ENCODE results near the gene SH3PXD2A. TPM values are rescaled to one million over a fixed set of nuclear protein-coding genes. Genes with fewer than 3 reads are reported as not detected.
"Not testable (repeated sequence)": the region's sequence is repeated elsewhere in the genome, so short reads cannot be mapped to it uniquely, and the experiment has no call there.

Gene SH3PXD2A
- total RNA-seq, 1 experiment from 2014 or later: 54.9 TPM

DNA sequence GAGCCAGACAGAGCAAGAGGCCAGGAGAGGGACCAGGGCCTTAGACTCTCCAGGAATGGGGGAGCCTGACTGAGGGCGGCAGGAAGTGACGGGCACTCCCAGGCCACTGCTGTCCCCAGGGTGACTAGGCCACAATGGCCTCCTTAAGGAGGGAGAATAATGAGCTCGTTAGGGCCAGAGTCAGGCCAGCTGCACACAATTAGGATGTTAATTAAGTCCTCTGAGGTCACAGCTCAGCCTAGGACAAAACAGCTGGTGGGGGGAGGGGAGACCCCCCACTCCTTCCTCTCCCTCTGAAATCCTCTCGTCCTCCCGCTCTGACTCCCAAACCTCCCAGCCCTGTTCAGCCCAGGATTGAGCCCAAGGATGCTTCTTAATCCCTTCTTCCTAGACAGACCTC, 218.9 kb downstream of the SH3PXD2A start:
- Histone ChIP-seq H3K36me3 (ENCODE audit: insufficient read depth, low read length, poor library complexity, severe bottlenecking) (no peaks in the 10 kb centered on the region), H3K4me1 (ENCODE audit: insufficient read depth, low read length, poor library complexity, severe bottlenecking) (no peaks in the 10 kb centered on the region), H3K27ac (ENCODE audit: low read depth, low read length, poor library complexity, severe bottlenecking) (no peak overlapping the region), H3K27me3 (replicated peaks; ENCODE audit: insufficient read depth, low read depth, low read length, poor library complexity) (no peaks in the 10 kb centered on the region), H3K9me3 (ENCODE audit: low read depth, low read length, poor library complexity, severe bottlenecking) (no peaks in the 10 kb centered on the region), H3K4me3 (ENCODE audit: low read depth, low read length, poor library complexity, severe bottlenecking) (no peak overlapping the region)
- ChIA-PET POLR2A (ENCODE audit: low non-redundant PET) (no interaction called here), CTCF (no interaction called here)
- DNase-seq (ENCODE audit: low spot score): no peak
- no TSS peak for BruUV-seq (replicated peaks)
- intact Hi-C loops (cut with micrococcal nuclease; ENCODE audit: unreplicated experiment): no loop called here
- TF ChIP-seq, protein P1, sequence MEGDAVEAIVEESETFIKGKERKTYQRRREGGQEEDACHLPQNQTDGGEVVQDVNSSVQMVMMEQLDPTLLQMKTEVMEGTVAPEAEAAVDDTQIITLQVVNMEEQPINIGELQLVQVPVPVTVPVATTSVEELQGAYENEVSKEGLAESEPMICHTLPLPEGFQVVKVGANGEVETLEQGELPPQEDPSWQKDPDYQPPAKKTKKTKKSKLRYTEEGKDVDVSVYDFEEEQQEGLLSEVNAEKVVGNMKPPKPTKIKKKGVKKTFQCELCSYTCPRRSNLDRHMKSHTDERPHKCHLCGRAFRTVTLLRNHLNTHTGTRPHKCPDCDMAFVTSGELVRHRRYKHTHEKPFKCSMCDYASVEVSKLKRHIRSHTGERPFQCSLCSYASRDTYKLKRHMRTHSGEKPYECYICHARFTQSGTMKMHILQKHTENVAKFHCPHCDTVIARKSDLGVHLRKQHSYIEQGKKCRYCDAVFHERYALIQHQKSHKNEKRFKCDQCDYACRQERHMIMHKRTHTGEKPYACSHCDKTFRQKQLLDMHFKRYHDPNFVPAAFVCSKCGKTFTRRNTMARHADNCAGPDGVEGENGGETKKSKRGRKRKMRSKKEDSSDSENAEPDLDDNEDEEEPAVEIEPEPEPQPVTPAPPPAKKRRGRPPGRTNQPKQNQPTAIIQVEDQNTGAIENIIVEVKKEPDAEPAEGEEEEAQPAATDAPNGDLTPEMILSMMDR (conservative IDR thresholded peaks at IDR 0.05; ENCODE audit: low read depth, low read length): no peak
- no peak for TF ChIP-seq EZH2 (IDR thresholded peaks at IDR 0.05; ENCODE audit: borderline replicate concordance, low read depth, low read length, poor library complexity, severe bottlenecking)

DNA sequence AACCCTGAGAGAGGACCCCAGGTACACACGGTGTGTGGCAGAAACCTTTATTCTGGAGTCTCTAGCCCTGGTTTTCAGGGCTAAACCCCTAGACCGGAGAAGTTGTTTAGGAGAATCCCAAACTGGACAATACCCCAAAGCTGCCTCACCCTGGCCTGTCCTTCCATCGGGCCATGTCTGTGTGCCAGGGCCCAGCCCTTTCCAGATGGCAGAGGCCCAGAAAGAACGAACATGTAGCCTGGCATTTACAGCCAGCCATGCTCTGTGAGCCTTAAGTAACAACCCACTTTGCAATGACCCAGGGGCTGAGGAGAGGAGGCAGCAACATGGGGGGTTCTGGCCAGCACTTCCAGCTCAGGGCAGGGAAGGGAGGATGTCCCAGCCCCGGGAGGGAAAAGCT, 219.8 kb downstream of the SH3PXD2A start:
- no peaks in the 10 kb centered on the region for H3K4me1 ChIP-seq (ENCODE audit: insufficient read depth, low read length, poor library complexity, severe bottlenecking)
- no TSS peak for BruUV-seq (replicated peaks)
- intact Hi-C loops (cut with micrococcal nuclease; ENCODE audit: unreplicated experiment): no loop called here
- H3K27ac ChIP-seq (ENCODE audit: low read depth, low read length, poor library complexity, severe bottlenecking): no peak overlapping the region
- no peak overlapping the region for H3K4me3 ChIP-seq (ENCODE audit: low read depth, low read length, poor library complexity, severe bottlenecking)
- ChIA-PET POLR2A (ENCODE audit: low non-redundant PET) (no interaction called here), CTCF (no interaction called here)
- no peaks in the 10 kb centered on the region for H3K27me3 ChIP-seq (replicated peaks; ENCODE audit: insufficient read depth, low read depth, low read length, poor library complexity)
- H3K9me3 ChIP-seq (ENCODE audit: low read depth, low read length, poor library complexity, severe bottlenecking): no peaks in the 10 kb centered on the region
- H3K36me3 ChIP-seq (ENCODE audit: insufficient read depth, low read length, poor library complexity, severe bottlenecking): no peaks in the 10 kb centered on the region
- no peak for TF ChIP-seq EZH2 (IDR thresholded peaks at IDR 0.05; ENCODE audit: borderline replicate concordance, low read depth, low read length, poor library complexity, severe bottlenecking)
- TF ChIP-seq, protein P1 (conservative IDR thresholded peaks at IDR 0.05; ENCODE audit: low read depth, low read length): no peak
- no peak for DNase-seq (ENCODE audit: low spot score)

DNA sequence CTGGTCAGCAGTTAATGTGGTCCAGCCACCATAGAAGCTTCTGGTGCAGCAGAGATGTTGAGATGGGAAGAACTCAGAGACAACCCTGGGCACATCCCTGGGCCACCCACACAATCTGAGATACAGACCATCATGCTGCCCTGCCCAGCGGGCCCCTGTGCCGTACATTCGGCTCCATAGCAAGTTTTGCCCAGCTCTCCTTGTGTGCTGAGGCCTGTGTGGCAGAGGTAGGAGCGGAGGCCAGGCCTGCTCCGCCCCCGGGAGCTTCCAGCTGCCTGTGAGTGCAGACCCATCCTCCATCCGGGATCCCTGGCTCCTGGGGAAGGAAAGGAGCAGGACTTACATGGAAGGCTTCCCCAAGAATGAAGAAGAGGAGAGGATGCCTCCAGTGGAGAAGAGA, 221.5 kb downstream of the SH3PXD2A start:
- POLR2A ChIA-PET (ENCODE audit: low non-redundant PET): no interaction called here

DNA sequence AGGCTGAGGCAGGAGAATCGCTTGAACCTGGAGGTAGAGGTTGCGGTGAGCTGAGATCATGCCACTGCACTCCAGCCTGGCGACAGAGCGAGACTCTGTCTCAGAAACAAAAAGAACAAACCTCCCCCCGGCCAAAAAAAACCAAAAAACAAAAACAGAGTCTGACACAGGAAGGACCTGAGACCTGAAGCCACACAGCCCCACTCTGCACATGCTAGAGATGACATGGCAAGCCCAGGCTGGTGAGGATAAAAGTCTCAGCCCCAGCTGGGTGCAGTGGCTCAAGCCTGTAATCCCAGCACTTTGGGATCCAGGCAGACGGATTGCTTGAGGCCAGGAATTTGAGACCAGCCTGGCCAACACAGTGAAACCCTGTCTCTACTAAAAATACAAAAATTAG, 222.5 kb downstream of the SH3PXD2A start:
- H3K4me1 ChIP-seq (ENCODE audit: insufficient read depth, low read length, poor library complexity, severe bottlenecking); CTCF ChIA-PET; intact Hi-C loops (cut with micrococcal nuclease; ENCODE audit: unreplicated experiment); H3K9me3 ChIP-seq (ENCODE audit: low read depth, low read length, poor library complexity, severe bottlenecking); DNase-seq (ENCODE audit: low spot score); H3K4me3 ChIP-seq (ENCODE audit: low read depth, low read length, poor library complexity, severe bottlenecking); H3K36me3 ChIP-seq (ENCODE audit: insufficient read depth, low read length, poor library complexity, severe bottlenecking); BruUV-seq (replicated peaks); H3K27me3 ChIP-seq (replicated peaks; ENCODE audit: insufficient read depth, low read depth, low read length, poor library complexity); H3K27ac ChIP-seq (ENCODE audit: low read depth, low read length, poor library complexity, severe bottlenecking): not testable (repeated sequence)
- POLR2A ChIA-PET (ENCODE audit: low non-redundant PET): interaction anchor here (0.7 kb wide), 1 partner anchor 53 kb away, joined by 4 read pairs; no protein-coding TSS in a partner anchor

More for the DNA sequence above, 221.5 kb downstream of the SH3PXD2A start:
- no TSS peak for BruUV-seq (replicated peaks)
- no peak for DNase-seq (ENCODE audit: low spot score)
- no peaks in the 10 kb centered on the region for H3K27me3 ChIP-seq (replicated peaks; ENCODE audit: insufficient read depth, low read depth, low read length, poor library complexity)
- no peak overlapping the region for H3K27ac ChIP-seq (ENCODE audit: low read depth, low read length, poor library complexity, severe bottlenecking)
- H3K4me1 ChIP-seq (ENCODE audit: insufficient read depth, low read length, poor library complexity, severe bottlenecking): no peaks in the 10 kb centered on the region
- no peaks in the 10 kb centered on the region for H3K36me3 ChIP-seq (ENCODE audit: insufficient read depth, low read length, poor library complexity, severe bottlenecking)
- CTCF ChIA-PET: interaction anchor here (0.6 kb wide), 2 partner anchors 9 to 577 kb away, joined by 3 to 10 read pairs; no protein-coding TSS in a partner anchor
- intact Hi-C loops (cut with micrococcal nuclease; ENCODE audit: unreplicated experiment): no loop called here
- no peaks in the 10 kb centered on the region for H3K9me3 ChIP-seq (ENCODE audit: low read depth, low read length, poor library complexity, severe bottlenecking)
- TF ChIP-seq, protein P1 (conservative IDR thresholded peaks at IDR 0.05; ENCODE audit: low read depth, low read length): no peak
- no peak overlapping the region for H3K4me3 ChIP-seq (ENCODE audit: low read depth, low read length, poor library complexity, severe bottlenecking)
